CD14-positive monocyte (primary cell): ENCODE measurements around the gene KIT. TPM values are rescaled to one million over a fixed set of nuclear protein-coding genes. Genes with fewer than 3 reads are reported as not detected.

Experiments
- DNase-seq, 3 donors: peaks; one replicate each; pipeline ENCODE4 v3.0.0-alpha.2; 2011 to 2022
- H2AFZ ChIP-seq: 2 replicates; pipeline ENCODE4 v1.6.0; 2012; ENCODE audit warnings: mild to moderate bottlenecking, low read depth, low read length, inconsistent platforms; ENCODE audit not compliant: insufficient read depth, poor library complexity, severe bottlenecking
- H3K27ac ChIP-seq, 2 donors: 1 replicate in 1 of 2; 2 replicates in 1 of 2; pipeline ENCODE4 v1.5.1; 2012 to 2013; ENCODE audit warnings: low read length in 2 of 2, control low read depth in 1 of 2, inconsistent platforms in 1 of 2, low read depth in 1 of 2, mild to moderate bottlenecking in 1 of 2
- H3K27me3 ChIP-seq, 2 donors: one replicate each; pipeline versions ENCODE4 v1.6.0 to v1.6.1; 2011 to 2013; ENCODE audit warnings: low read length in 2 of 2; ENCODE audit not compliant: control insufficient read depth in 2 of 2, insufficient read depth in 2 of 2
- H3K36me3 ChIP-seq, 2 donors: replicated peaks in 1 of 2; 1 replicate in 1 of 2; 2 replicates in 1 of 2; pipeline versions ENCODE4 v1.5.1 to v1.6.1; 2012 to 2013; ENCODE audit warnings: low read length in 2 of 2, control low read depth in 1 of 2, inconsistent platforms in 1 of 2, mild to moderate bottlenecking in 1 of 2; ENCODE audit not compliant: insufficient read depth in 2 of 2, control insufficient read depth in 1 of 2
- H3K4me1 ChIP-seq, 2 donors: 1 replicate in 1 of 2; 2 replicates in 1 of 2; pipeline versions ENCODE4 v1.5.1 to v1.6.1; 2012 to 2013; ENCODE audit warnings: low read length in 2 of 2, control low read depth in 1 of 2, inconsistent platforms in 1 of 2, mild to moderate bottlenecking in 1 of 2, moderate library complexity in 1 of 2; ENCODE audit not compliant: insufficient read depth in 2 of 2, control insufficient read depth in 1 of 2
- H3K4me2 ChIP-seq: replicated peaks from 2 replicates; pipeline ENCODE3; 2012; ENCODE audit warnings: low read length, moderate library complexity, mild to moderate bottlenecking; ENCODE audit not compliant: poor library complexity, severe bottlenecking; ENCODE audit errors: extremely low read depth
- H3K4me3 ChIP-seq, 3 experiments: fragments of 200-600 bp in 1 of 3; sonication (generic) in 1 of 3; replicated peaks in 1 of 3; 1 replicate in 2 of 3; 2 replicates in 1 of 3; pipeline ENCODE4 v1.5.1; 2011 to 2013; ENCODE audit warnings: low read length in 3 of 3, mild to moderate bottlenecking in 3 of 3, control low read depth in 2 of 3, low read depth in 2 of 3, inconsistent platforms in 1 of 3, moderate library complexity in 1 of 3
- H3K79me2 ChIP-seq: 2 replicates; pipeline ENCODE4 v1.6.0; 2012; ENCODE audit warnings: mild to moderate bottlenecking, control low read depth, inconsistent platforms, low read length, moderate library complexity; ENCODE audit not compliant: insufficient read depth
- H3K9ac ChIP-seq: 2 replicates; pipeline ENCODE4 v1.6.0; 2017; ENCODE audit warnings: low read length, mild to moderate bottlenecking; ENCODE audit not compliant: insufficient read depth, poor library complexity, severe bottlenecking
- H3K9me3 ChIP-seq, 2 donors: replicated peaks in 1 of 2; 1 replicate in 1 of 2; 2 replicates in 1 of 2; pipeline versions ENCODE4 v1.5.1 to v1.6.1; 2012 to 2013; ENCODE audit warnings: low read length in 2 of 2, control low read depth in 1 of 2; ENCODE audit not compliant: control insufficient read depth in 1 of 2, insufficient read depth in 1 of 2
- H4K20me1 ChIP-seq: 2 replicates; pipeline ENCODE4 v1.6.0; 2012; ENCODE audit warnings: mild to moderate bottlenecking, low read length, control low read depth, moderate library complexity; ENCODE audit not compliant: insufficient read depth
- H3K27ac Mint-ChIP-seq, 7 donors: one replicate each; pipeline ENCODE4 v1.8.0; 2020; ENCODE audit warnings: mild to moderate bottlenecking in 7 of 7, mixed read lengths in 7 of 7, moderate library complexity in 6 of 7, inconsistent platforms in 2 of 7
- H3K27me3 Mint-ChIP-seq, 3 donors: one replicate each; pipeline ENCODE4 v1.8.0; 2021 to 2022; ENCODE audit warnings: low read depth in 3 of 3, mild to moderate bottlenecking in 3 of 3, mixed read lengths in 3 of 3, moderate library complexity in 3 of 3, inconsistent platforms in 1 of 3
- H3K36me3 Mint-ChIP-seq, 2 donors: one replicate each; pipeline ENCODE4 v1.8.0; 2020; ENCODE audit warnings: mixed read lengths in 2 of 2, inconsistent platforms in 1 of 2, mild to moderate bottlenecking in 1 of 2
- H3K4me1 Mint-ChIP-seq: one replicate; pipeline ENCODE4 v1.8.0; 2020; ENCODE audit warnings: mild to moderate bottlenecking, mixed read lengths
- H3K4me3 Mint-ChIP-seq, 2 donors: one replicate each; pipeline ENCODE4 v1.8.0; 2020; ENCODE audit warnings: mild to moderate bottlenecking in 2 of 2, mixed read lengths in 2 of 2, moderate library complexity in 1 of 2
- H3K9me3 Mint-ChIP-seq, 7 donors: one replicate each; pipeline ENCODE4 v1.8.0; 2020 to 2022; ENCODE audit warnings: mixed read lengths in 7 of 7, mild to moderate bottlenecking in 6 of 7, moderate library complexity in 6 of 7, inconsistent platforms in 2 of 7
- WGBS: methylation state at CpG from one replicate; pipeline ENCODE4 v1.1.5; 2013; ENCODE audit warnings: missing lambda C conversion rate; ENCODE audit not compliant: insufficient coverage; 5-methylcytosine and 5-hydroxymethylcytosine counted together
- intact Hi-C, 2 donors: fragments of 100-400 bp; cut with micrococcal nuclease; formaldehyde crosslinking; loops; one replicate each; pipeline versions ENCODE4 v1.15.0 to v1.15.1; 2023
- polyA plus RNA-seq, 3 donors: library from polyadenylated mRNA; depleted of rRNA in 1 of 3; unstranded in 2 of 3; stranded (reverse) in 1 of 3; fragments of 300-500 nt in 2 of 3; fragments of >200 nt in 1 of 3; fragmentation: Illumina TruSeq in 2 of 3; gene quantifications; 1 replicate in 2 of 3; 2 replicates in 1 of 3; pipeline ENCODE4 v1.2.3, GENCODE V29; 2012 to 2021
- TF ChIP-seq, protein P1 (sequence below): fragments of 200-600 bp; IDR thresholded peaks from one replicate; pipeline ENCODE4 v1.8.0; 2022; ENCODE audit warnings: antibody characterized with exemption, mild to moderate bottlenecking

KIT gene
- polyA plus RNA-seq, 3 donors: not detected

DNA sequence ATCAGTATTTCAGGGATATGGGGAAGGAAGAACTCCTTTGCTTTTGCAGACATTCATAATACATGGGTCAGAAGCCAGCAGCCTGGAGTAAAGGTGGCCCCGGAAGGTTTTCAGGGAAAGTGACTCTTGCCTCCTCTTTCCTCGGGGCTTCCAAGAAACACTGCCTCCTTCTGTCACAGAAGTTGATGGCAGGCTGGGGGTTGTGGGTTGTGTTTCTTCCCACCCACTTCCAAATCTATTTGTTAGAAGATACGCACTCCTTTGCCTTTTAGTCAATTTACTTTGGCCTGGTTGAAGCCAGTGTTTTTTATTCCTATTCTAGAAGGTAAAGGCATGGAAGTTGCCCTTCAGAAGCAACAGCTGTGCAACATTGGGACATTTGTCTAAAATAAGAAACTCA is 19.7 kb downstream of the KIT start:
- no peaks in the 10 kb centered on the region for H3K9me3 ChIP-seq
- Mint-ChIP-seq H3K27ac (no peak overlapping the region), H3K36me3 (no peaks in the 10 kb centered on the region), H3K4me3 (no peak overlapping the region), H3K27me3 (peaks cover 0 to 3% (median 2%) of the 10 kb centered on the region in 3 donors), H3K9me3 (peaks cover 0 to 1% (median 0%) of the 10 kb centered on the region in 7 donors), H3K4me1 (peaks cover 25% of the 10 kb centered on the region)
- H3K27me3 ChIP-seq: no peaks in the 10 kb centered on the region
- no peak overlapping the region for H3K4me2 ChIP-seq
- no peak overlapping the region for H3K4me3 ChIP-seq
- peaks cover 4 to 7% of the 10 kb centered on the region in 2 donors for H3K4me1 ChIP-seq
- no peak overlapping the region for H2AFZ ChIP-seq
- intact Hi-C loops: no loop called here
- H3K9ac ChIP-seq: no peak overlapping the region
- H3K27ac ChIP-seq: no peak overlapping the region
- WGBS: no CpG with 5 or more reads among the region's 3 CpGs
- H3K36me3 ChIP-seq: no peaks in the 10 kb centered on the region
- no peak for DNase-seq
- no peaks in the 10 kb centered on the region for H4K20me1 ChIP-seq
- peaks cover 6% of the 10 kb centered on the region for H3K79me2 ChIP-seq
- TF ChIP-seq, protein P1, sequence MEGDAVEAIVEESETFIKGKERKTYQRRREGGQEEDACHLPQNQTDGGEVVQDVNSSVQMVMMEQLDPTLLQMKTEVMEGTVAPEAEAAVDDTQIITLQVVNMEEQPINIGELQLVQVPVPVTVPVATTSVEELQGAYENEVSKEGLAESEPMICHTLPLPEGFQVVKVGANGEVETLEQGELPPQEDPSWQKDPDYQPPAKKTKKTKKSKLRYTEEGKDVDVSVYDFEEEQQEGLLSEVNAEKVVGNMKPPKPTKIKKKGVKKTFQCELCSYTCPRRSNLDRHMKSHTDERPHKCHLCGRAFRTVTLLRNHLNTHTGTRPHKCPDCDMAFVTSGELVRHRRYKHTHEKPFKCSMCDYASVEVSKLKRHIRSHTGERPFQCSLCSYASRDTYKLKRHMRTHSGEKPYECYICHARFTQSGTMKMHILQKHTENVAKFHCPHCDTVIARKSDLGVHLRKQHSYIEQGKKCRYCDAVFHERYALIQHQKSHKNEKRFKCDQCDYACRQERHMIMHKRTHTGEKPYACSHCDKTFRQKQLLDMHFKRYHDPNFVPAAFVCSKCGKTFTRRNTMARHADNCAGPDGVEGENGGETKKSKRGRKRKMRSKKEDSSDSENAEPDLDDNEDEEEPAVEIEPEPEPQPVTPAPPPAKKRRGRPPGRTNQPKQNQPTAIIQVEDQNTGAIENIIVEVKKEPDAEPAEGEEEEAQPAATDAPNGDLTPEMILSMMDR: no peak

GRCh38 chr4:54677853-54678650 is 20.3 kb downstream of the KIT start:
- Histone ChIP-seq H3K4me1 (peaks cover 4 to 7% of the 10 kb centered on the region in 2 donors), H3K36me3 (no peaks in the 10 kb centered on the region), H3K4me2 (no peak overlapping the region), H3K9me3 (no peaks in the 10 kb centered on the region), H2AFZ (no peak overlapping the region), H3K4me3 (no peak overlapping the region), H3K27ac (no peak overlapping the region), H3K9ac (no peak overlapping the region), H3K27me3 (no peaks in the 10 kb centered on the region), H4K20me1 (no peaks in the 10 kb centered on the region), H3K79me2 (peaks cover 6% of the 10 kb centered on the region)
- peaks cover 30% of the 10 kb centered on the region for H3K4me1 Mint-ChIP-seq
- H3K27me3 Mint-ChIP-seq: peaks cover 0 to 3% (median 2%) of the 10 kb centered on the region in 3 donors
- WGBS: 17% methylated on average over 1 of the region's 7 CpGs
- no peak overlapping the region for H3K4me3 Mint-ChIP-seq
- no peak overlapping the region for H3K27ac Mint-ChIP-seq
- intact Hi-C loops: no loop called here
- TF ChIP-seq, protein P1: no peak
- no peak for DNase-seq
- peaks cover 0 to 1% (median 0%) of the 10 kb centered on the region in 7 donors for H3K9me3 Mint-ChIP-seq
- no peaks in the 10 kb centered on the region for H3K36me3 Mint-ChIP-seq
